ENCODE data around the gene SKA2. TPM values are rescaled to one million over a fixed set of nuclear protein-coding genes. Genes with fewer than 3 reads are reported as not detected.

Gene SKA2
- total RNA-seq, 4 donors from 2014 or later: 41.2 to 65.3 (median 46.8) TPM

GRCh38 chr17:59084154-59084553, 70.8 kb downstream of the SKA2 start:
- intact Hi-C loops (cut with DNase I): no loop called here
- Histone ChIP-seq H3K4me1 (peaks cover 0 to 5% of the 10 kb centered on the region in 2 donors), H3K9me3 (no peaks in the 10 kb centered on the region), H3K36me3 (peaks cover 14 to 17% of the 10 kb centered on the region in 2 donors), H3K4me3 (replicated peaks in 1 of 3) (no peak overlapping the region), H3K27ac (no peak overlapping the region), H3K27me3 (no peaks in the 10 kb centered on the region)
- TF ChIP-seq CTCF (IDR thresholded peaks at IDR 0.05) (no peak), POLR2A (IDR thresholded peaks at IDR 0.05) (no peak)
- 97% methylated on average over 4 of the region's 4 CpGs for WGBS, 2 donors
- DNase-seq: no peak

- H3K4me3 ChIP-seq (replicated peaks in 1 of 3): no peak overlapping the region
- H3K27ac ChIP-seq: no peak overlapping the region
- H3K36me3 ChIP-seq: peaks cover 14 to 26% of the 10 kb centered on the region in 2 donors
- intact Hi-C loops (cut with DNase I): no loop called here
- TF ChIP-seq POLR2A (IDR thresholded peaks at IDR 0.05) (no peak), CTCF (IDR thresholded peaks at IDR 0.05) (no peak)
- no peaks in the 10 kb centered on the region for H3K27me3 ChIP-seq
- H3K9me3 ChIP-seq: no peaks in the 10 kb centered on the region
- H3K4me1 ChIP-seq: no peaks in the 10 kb centered on the region
- no peak for DNase-seq
These were observed 80.5 kb downstream of the SKA2 start for GRCh38 chr17:59074494-59074893.

- Histone ChIP-seq H3K36me3 (peaks cover 9 to 24% of the 10 kb centered on the region in 2 donors), H3K4me1 (no peaks in the 10 kb centered on the region)
These were observed 81.0 kb downstream of the SKA2 start for GRCh38 chr17:59073972-59074371.

GRCh38 chr17:59069856-59070255, 85.1 kb downstream of the SKA2 start:
- no peak overlapping the region for H3K4me3 ChIP-seq (replicated peaks in 1 of 3)
- 90 to 100% methylated on average over 1 of the region's 1 CpG for WGBS, 2 donors
- H3K36me3 ChIP-seq: peaks cover 8 to 21% of the 10 kb centered on the region in 2 donors
- DNase-seq: no peak
- no peaks in the 10 kb centered on the region for H3K9me3 ChIP-seq
- no peaks in the 10 kb centered on the region for H3K4me1 ChIP-seq
- intact Hi-C loops (cut with DNase I): no loop called here
- H3K27me3 ChIP-seq: no peaks in the 10 kb centered on the region
- TF ChIP-seq POLR2A (IDR thresholded peaks at IDR 0.05): no peak
- TF ChIP-seq CTCF (IDR thresholded peaks at IDR 0.05): no peak
- H3K27ac ChIP-seq: no peak overlapping the region

More at GRCh38 chr17:59073972-59074371, 81.0 kb downstream of the SKA2 start:
- Histone ChIP-seq H3K27ac (no peak overlapping the region), H3K27me3 (no peaks in the 10 kb centered on the region), H3K4me3 (replicated peaks in 1 of 3) (no peak overlapping the region), H3K9me3 (no peaks in the 10 kb centered on the region)
- DNase-seq: no peak
- intact Hi-C loops (cut with DNase I): no loop called here
- 93 to 100% methylated on average over 1 of the region's 1 CpG for WGBS, 2 donors
- no peak for TF ChIP-seq CTCF (IDR thresholded peaks at IDR 0.05)

- no peaks in the 10 kb centered on the region for H3K4me1 ChIP-seq
- peaks cover 8 to 15% of the 10 kb centered on the region in 2 donors for H3K36me3 ChIP-seq
- intact Hi-C loops (cut with DNase I): no loop called here
- WGBS, 2 donors: 97 to 98% methylated on average over 6 of the region's 6 CpGs
- TF ChIP-seq POLR2A (IDR thresholded peaks at IDR 0.05): no peak
- TF ChIP-seq CTCF (IDR thresholded peaks at IDR 0.05): no peak
- H3K9me3 ChIP-seq: no peaks in the 10 kb centered on the region
- H3K4me3 ChIP-seq (replicated peaks in 1 of 3): no peak overlapping the region
- H3K27me3 ChIP-seq: no peaks in the 10 kb centered on the region
- no peak overlapping the region for H3K27ac ChIP-seq
- DNase-seq: no peak
These were observed 87.2 kb downstream of the SKA2 start for GRCh38 chr17:59067756-59068155.
